HepG2 (cell line): ENCODE data around the gene RAD51D. TPM values are rescaled to one million over a fixed set of nuclear protein-coding genes. Genes with fewer than 3 reads are reported as not detected.

Source experiments
- HOXA5 ChIP-seq: sonication (generic); formaldehyde crosslinking; IDR thresholded peaks from 2 replicates; pipeline ENCODE4 v1.4.0; 2020; ENCODE audit warnings: missing genetic modification reagents
- LCORL ChIP-seq, 2 experiments: fragments of 450-650 bp in 1 of 2; sonication (generic) in 1 of 2; formaldehyde crosslinking in 1 of 2; IDR thresholded peaks; 2 replicates each; pipeline versions ENCODE4 v1.5.0 to v1.6.1; 2017 to 2020; ENCODE audit warnings: antibody characterized with exemption in 1 of 2, missing genetic modification reagents in 1 of 2
- PPARG ChIP-seq: conservative IDR thresholded peaks from 2 replicates; pipeline ENCODE4 v1.6.1; 2016; ENCODE audit warnings: missing biosample characterization, missing genetic modification reagents
- TOPORS ChIP-seq: sonication (generic); formaldehyde crosslinking; IDR thresholded peaks from 2 replicates; pipeline ENCODE4 v1.8.0; 2023; ENCODE audit warnings: mild to moderate bottlenecking, missing genetic modification reagents
- ZKSCAN8 ChIP-seq: IDR thresholded peaks from 2 replicates; pipeline ENCODE4 v1.6.1; 2016; ENCODE audit warnings: borderline replicate concordance, missing genetic modification reagents, missing compliant biosample characterization
- ZMYM3 ChIP-seq: sonication (generic); formaldehyde crosslinking; IDR thresholded peaks from 2 replicates; pipeline ENCODE4 v1.5.1; 2020; ENCODE audit warnings: mild to moderate bottlenecking, missing genetic modification reagents
- ZNF354B ChIP-seq: sonication (generic); formaldehyde crosslinking; IDR thresholded peaks from 2 replicates; pipeline ENCODE4 v1.8.0; 2022; ENCODE audit warnings: mild to moderate bottlenecking, missing genetic modification reagents
- ZSCAN20 ChIP-seq: sonication (generic); formaldehyde crosslinking; IDR thresholded peaks from 2 replicates; pipeline ENCODE4 v1.4.0; 2020; ENCODE audit warnings: missing genetic modification reagents, mild to moderate bottlenecking, borderline replicate concordance
- polyA plus RNA-seq, 8 experiments: library from polyadenylated mRNA; depleted of rRNA in 3 of 8; stranded (reverse) in 7 of 8; unstranded in 1 of 8; fragments of >200 nt; fragmentation: Illumina TruSeq in 4 of 8; extraction: Trizol in 4 of 8; gene quantifications; 2 replicates each; pipeline versions ENCODE4 v1.2.1 to v1.2.3, GENCODE V29; 2011 to 2016; ENCODE audit warnings: low read depth in 4 of 8, missing spikeins in 1 of 8, mixed read lengths in 1 of 8; ENCODE audit not compliant: insufficient read depth in 1 of 8
- total RNA-seq, 5 experiments: library from RNA; depleted of rRNA; stranded (reverse); fragments of >200 nt; fragmentation: Illumina TruSeq; extraction: Trizol; gene quantifications; 2 replicates each; pipeline ENCODE4 v1.2.3, GENCODE V29; 2016; ENCODE audit warnings: low read depth in 1 of 5
- TF ChIP-seq, protein P1 (sequence below): sonication (generic); formaldehyde crosslinking; IDR thresholded peaks from 2 replicates; pipeline ENCODE4 v1.8.0; 2022; ENCODE audit warnings: mild to moderate bottlenecking, missing genetic modification reagents, moderate library complexity
- TF ChIP-seq, protein P2 (sequence below): sonication (generic); formaldehyde crosslinking; IDR thresholded peaks from 2 replicates; pipeline ENCODE4 v1.4.0; 2020; ENCODE audit warnings: mild to moderate bottlenecking, missing genetic modification reagents
- TF ChIP-seq, protein P3 (sequence below): sonication (generic); formaldehyde crosslinking; IDR thresholded peaks from 2 replicates; pipeline ENCODE4 v1.4.0; 2020; ENCODE audit warnings: missing genetic modification reagents
- TF ChIP-seq, protein P4 (sequence below): sonication (generic); formaldehyde crosslinking; IDR thresholded peaks from 2 replicates; pipeline ENCODE4 v1.5.1; 2020; ENCODE audit warnings: mild to moderate bottlenecking, missing genetic modification reagents, moderate library complexity

The RAD51D gene
- total and polyA plus RNA-seq, 2 of the 13 experiments (the other 11 are each of a cell fraction or from before 2014, with no cell fraction given), result 6.7 to 13.1 TPM

DNA sequence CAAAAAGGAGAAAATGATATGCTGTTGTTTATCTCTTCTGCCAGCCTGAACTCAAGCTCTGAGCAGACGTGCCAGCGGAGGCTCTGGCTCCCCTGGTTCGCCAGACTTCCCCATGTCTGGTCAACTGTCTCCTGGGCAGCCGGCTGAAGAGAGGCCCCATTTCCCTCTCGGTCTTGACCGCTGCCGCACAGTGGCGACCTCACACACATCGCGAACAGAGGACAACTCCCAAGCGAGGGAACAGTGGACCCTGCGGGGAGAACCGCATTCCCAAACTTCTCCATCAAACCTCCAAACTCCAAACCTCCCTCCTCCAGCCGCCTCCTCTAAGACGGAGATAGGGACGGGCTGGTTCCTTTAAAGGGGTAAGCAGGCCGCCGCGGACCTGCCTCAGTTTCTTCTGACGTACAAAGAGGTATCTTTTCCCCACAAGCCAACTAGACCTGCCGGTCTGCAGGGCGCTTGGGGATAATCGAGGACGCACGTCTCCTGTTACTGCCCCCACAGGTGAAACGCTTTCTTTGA is 31.2 kb downstream of the RAD51D start (continued):
- TF ChIP-seq, protein P1, sequence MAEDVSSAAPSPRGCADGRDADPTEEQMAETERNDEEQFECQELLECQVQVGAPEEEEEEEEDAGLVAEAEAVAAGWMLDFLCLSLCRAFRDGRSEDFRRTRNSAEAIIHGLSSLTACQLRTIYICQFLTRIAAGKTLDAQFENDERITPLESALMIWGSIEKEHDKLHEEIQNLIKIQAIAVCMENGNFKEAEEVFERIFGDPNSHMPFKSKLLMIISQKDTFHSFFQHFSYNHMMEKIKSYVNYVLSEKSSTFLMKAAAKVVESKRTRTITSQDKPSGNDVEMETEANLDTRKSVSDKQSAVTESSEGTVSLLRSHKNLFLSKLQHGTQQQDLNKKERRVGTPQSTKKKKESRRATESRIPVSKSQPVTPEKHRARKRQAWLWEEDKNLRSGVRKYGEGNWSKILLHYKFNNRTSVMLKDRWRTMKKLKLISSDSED (CRISPR knock-in tag), result 0 out of 2 replicates have a peak, but pooled peaks have one; percentile 8
- TF ChIP-seq, protein P2, sequence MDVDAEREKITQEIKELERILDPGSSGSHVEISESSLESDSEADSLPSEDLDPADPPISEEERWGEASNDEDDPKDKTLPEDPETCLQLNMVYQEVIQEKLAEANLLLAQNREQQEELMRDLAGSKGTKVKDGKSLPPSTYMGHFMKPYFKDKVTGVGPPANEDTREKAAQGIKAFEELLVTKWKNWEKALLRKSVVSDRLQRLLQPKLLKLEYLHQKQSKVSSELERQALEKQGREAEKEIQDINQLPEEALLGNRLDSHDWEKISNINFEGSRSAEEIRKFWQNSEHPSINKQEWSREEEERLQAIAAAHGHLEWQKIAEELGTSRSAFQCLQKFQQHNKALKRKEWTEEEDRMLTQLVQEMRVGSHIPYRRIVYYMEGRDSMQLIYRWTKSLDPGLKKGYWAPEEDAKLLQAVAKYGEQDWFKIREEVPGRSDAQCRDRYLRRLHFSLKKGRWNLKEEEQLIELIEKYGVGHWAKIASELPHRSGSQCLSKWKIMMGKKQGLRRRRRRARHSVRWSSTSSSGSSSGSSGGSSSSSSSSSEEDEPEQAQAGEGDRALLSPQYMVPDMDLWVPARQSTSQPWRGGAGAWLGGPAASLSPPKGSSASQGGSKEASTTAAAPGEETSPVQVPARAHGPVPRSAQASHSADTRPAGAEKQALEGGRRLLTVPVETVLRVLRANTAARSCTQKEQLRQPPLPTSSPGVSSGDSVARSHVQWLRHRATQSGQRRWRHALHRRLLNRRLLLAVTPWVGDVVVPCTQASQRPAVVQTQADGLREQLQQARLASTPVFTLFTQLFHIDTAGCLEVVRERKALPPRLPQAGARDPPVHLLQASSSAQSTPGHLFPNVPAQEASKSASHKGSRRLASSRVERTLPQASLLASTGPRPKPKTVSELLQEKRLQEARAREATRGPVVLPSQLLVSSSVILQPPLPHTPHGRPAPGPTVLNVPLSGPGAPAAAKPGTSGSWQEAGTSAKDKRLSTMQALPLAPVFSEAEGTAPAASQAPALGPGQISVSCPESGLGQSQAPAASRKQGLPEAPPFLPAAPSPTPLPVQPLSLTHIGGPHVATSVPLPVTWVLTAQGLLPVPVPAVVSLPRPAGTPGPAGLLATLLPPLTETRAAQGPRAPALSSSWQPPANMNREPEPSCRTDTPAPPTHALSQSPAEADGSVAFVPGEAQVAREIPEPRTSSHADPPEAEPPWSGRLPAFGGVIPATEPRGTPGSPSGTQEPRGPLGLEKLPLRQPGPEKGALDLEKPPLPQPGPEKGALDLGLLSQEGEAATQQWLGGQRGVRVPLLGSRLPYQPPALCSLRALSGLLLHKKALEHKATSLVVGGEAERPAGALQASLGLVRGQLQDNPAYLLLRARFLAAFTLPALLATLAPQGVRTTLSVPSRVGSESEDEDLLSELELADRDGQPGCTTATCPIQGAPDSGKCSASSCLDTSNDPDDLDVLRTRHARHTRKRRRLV (CRISPR knock-in tag), result no peak
- TF ChIP-seq PPARG (no peak), ZMYM3 (no peak), TOPORS (CRISPR knock-in tag) (no peak; the same call in 1 of the 2 replicates), LCORL (IDR thresholded peaks at IDR 0.05) (no peak), LCORL (CRISPR knock-in tag; IDR thresholded peaks at IDR 0.05) (0 out of 2 replicates have a peak, but pooled peaks have one; percentile 42), ZKSCAN8 (CRISPR knock-in tag) (no peak), HOXA5 (CRISPR knock-in tag) (0 out of 2 replicates have a peak, but pooled peaks have one; percentile 10), ZSCAN20 (CRISPR knock-in tag) (no peak), ZNF354B (CRISPR knock-in tag) (peak; percentile 57; the same call in 1 of the 2 replicates)
- TF ChIP-seq, protein P3, sequence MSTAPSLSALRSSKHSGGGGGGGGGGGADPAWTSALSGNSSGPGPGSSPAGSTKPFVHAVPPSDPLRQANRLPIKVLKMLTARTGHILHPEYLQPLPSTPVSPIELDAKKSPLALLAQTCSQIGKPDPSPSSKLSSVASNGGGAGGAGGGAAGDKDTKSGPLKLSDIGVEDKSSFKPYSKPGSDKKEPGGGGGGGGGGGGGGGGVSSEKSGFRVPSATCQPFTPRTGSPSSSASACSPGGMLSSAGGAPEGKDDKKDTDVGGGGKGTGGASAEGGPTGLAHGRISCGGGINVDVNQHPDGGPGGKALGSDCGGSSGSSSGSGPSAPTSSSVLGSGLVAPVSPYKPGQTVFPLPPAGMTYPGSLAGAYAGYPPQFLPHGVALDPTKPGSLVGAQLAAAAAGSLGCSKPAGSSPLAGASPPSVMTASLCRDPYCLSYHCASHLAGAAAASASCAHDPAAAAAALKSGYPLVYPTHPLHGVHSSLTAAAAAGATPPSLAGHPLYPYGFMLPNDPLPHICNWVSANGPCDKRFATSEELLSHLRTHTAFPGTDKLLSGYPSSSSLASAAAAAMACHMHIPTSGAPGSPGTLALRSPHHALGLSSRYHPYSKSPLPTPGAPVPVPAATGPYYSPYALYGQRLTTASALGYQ (CRISPR knock-in tag), result no peak
- TF ChIP-seq, protein P4, sequence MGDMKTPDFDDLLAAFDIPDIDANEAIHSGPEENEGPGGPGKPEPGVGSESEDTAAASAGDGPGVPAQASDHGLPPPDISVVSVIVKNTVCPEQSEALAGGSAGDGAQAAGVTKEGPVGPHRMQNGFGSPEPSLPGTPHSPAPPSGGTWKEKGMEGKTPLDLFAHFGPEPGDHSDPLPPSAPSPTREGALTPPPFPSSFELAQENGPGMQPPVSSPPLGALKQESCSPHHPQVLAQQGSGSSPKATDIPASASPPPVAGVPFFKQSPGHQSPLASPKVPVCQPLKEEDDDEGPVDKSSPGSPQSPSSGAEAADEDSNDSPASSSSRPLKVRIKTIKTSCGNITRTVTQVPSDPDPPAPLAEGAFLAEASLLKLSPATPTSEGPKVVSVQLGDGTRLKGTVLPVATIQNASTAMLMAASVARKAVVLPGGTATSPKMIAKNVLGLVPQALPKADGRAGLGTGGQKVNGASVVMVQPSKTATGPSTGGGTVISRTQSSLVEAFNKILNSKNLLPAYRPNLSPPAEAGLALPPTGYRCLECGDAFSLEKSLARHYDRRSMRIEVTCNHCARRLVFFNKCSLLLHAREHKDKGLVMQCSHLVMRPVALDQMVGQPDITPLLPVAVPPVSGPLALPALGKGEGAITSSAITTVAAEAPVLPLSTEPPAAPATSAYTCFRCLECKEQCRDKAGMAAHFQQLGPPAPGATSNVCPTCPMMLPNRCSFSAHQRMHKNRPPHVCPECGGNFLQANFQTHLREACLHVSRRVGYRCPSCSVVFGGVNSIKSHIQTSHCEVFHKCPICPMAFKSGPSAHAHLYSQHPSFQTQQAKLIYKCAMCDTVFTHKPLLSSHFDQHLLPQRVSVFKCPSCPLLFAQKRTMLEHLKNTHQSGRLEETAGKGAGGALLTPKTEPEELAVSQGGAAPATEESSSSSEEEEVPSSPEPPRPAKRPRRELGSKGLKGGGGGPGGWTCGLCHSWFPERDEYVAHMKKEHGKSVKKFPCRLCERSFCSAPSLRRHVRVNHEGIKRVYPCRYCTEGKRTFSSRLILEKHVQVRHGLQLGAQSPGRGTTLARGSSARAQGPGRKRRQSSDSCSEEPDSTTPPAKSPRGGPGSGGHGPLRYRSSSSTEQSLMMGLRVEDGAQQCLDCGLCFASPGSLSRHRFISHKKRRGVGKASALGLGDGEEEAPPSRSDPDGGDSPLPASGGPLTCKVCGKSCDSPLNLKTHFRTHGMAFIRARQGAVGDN, result peak; percentile 75
